GM19395 (cell line): ENCODE results near the gene PCGF5.
"Not testable (repeated sequence)": the region's sequence is repeated elsewhere in the genome, so short reads cannot be mapped to it uniquely, and the experiment has no call there.

Experiments
- ATAC-seq: cut with Tn5 transposase; IDR thresholded peaks from one replicate; pipeline ENCODE4 v1.9.1; 2021; ENCODE audit warnings: mild to moderate bottlenecking, moderate library complexity; ENCODE audit not compliant: unreplicated experiment

Gene PCGF5

DNA sequence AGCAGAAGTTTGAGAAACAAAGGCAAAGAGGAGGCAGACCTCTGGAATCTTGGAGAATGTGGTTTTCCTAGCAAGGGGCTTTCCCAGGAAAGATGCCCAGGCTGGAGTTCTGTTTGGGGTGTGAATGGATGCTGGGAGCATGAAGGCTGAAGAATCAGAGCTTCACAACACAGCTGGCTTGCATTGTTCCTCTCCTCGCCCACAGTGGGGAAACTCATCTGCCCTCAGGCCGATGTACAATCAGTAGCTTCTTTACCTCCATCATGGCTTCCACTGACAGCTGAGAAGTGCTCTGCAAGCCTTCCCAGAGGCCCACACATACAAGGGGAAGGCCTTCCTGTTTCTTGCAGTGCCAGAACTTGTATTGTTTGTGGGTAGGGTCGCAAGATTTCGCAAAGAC, 98.9 kb downstream of the PCGF5 start:
- no peak for ATAC-seq

DNA sequence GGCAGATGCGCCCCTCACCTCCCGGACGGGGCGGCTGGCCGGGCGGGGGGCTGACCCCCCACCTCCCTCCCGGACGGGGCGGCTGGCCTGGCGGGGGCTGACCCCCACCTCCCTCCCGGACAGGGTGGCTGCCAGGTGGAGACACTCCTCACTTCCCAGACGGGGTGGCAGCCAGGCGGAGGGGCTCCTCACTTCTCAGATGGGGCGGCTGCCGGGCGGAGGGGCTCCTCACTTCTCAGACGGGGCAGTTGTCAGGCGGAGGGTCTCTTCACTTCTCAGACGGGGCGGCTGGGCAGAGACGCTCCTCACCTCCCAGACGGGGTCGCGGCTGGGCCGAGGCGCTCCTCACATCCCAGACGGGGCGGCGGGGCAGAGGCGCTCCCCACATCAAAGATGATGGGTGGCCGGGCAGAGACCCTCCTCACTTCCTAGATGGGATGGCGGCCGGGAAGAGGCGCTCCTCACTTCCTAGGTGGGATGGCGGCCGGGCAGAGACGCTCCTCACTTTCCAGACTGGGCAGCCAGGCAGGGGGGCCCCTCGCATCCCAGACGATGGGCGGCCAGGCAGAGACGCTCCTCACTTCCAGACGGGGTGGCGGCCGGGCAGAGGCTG, 102.9 kb downstream of the PCGF5 start:
- not testable (repeated sequence) for ATAC-seq

DNA sequence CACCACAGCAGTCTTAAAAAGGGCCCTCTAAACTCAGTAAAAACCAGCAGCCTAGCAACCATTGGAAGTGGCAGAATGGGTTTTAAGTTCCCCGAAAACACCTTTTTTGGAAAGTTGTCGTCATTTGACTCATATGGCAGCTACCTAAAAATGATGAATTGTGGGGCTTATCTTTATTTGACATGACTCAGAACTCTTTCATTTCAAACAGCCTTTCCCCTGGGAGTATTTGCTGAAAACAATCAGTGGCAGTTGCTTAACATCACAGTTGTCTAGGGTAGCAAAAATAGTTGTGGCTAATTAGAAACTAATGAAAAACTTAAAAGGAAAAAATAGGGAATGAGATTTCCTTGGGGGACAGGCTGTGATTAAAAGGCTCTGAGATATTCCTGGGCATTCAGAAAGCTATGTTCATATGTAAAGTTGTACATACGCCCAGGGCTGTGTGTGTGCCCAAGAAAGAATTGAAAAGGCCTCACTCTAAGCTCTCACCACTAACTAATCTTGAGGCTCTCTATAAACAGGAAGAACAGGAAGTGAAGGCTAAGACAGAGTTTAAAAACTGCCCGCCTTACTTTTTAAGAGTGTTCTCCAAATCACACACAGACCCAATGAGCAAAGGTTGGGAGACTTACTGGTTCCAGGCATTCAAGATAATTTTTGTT, 108.0 kb downstream of the PCGF5 start:
- ATAC-seq, result no peak
